GM12865 (cell line): ENCODE measurements around the gene LAX1.

Source experiments
- DNase-seq: peaks from one replicate; pipeline ENCODE4 v3.0.0; 2010; ENCODE audit warnings: low read depth
- H3K4me3 ChIP-seq: 2 replicates; pipeline ENCODE4 v1.5.1; 2011; ENCODE audit warnings: mild to moderate bottlenecking, low read depth, low read length, control low read depth
- TF ChIP-seq, protein P1 (sequence below): IDR thresholded peaks from 2 replicates; pipeline ENCODE4 v1.5.1; 2011; ENCODE audit warnings: low read length, control low read depth, low read depth, inconsistent platforms; ENCODE audit not compliant: insufficient read depth; ENCODE audit errors: missing control alignments

The LAX1 gene

GRCh38 chr1:203813581-203814341, 48.8 kb downstream of the LAX1 start:
- no peak overlapping the region for H3K4me3 ChIP-seq
- TF ChIP-seq, protein P1, sequence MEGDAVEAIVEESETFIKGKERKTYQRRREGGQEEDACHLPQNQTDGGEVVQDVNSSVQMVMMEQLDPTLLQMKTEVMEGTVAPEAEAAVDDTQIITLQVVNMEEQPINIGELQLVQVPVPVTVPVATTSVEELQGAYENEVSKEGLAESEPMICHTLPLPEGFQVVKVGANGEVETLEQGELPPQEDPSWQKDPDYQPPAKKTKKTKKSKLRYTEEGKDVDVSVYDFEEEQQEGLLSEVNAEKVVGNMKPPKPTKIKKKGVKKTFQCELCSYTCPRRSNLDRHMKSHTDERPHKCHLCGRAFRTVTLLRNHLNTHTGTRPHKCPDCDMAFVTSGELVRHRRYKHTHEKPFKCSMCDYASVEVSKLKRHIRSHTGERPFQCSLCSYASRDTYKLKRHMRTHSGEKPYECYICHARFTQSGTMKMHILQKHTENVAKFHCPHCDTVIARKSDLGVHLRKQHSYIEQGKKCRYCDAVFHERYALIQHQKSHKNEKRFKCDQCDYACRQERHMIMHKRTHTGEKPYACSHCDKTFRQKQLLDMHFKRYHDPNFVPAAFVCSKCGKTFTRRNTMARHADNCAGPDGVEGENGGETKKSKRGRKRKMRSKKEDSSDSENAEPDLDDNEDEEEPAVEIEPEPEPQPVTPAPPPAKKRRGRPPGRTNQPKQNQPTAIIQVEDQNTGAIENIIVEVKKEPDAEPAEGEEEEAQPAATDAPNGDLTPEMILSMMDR = no peak
- no peak for DNase-seq

DNA sequence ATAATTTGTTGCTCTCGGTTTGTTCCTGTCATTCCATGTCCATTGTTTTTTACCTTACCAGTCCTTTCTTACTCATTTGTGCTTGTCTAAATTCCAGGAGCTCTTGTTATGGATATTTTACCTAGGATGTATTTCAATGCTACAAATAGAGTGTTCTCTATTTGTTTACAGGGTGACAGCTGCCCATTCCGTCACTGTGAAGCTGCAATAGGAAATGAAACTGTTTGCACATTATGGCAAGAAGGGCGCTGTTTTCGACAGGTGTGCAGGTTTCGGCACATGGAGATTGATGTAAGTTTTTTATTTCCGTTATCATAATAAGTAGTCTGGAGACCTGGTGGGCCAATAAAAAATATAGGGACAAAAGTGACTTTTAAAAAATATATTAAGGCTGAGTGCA, 53.4 kb downstream of the LAX1 start:
- DNase-seq = no peak
- TF ChIP-seq, protein P1 = no peak
- H3K4me3 ChIP-seq = no peak overlapping the region

DNA sequence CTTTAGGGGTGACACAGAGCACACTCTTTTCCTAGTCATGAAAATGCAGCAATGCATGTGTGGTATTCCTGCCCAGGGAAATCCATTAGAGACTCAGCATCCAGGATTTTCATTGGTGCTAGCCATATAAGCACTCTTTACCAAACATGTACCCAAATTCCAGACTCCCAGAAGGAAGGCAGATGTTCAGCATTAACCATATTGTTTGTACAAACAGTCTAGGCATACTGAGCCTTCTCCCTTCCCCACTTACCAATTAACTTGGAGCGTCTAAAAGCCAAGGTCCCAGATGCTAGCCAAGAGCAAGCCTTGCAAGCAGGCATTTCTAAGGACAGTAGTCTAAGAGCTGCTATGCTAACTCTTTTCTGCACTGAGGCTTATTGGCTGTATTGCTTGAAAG, 58.3 kb downstream of the LAX1 start:
- TF ChIP-seq, protein P1 = no peak
- no peak for DNase-seq
- H3K4me3 ChIP-seq = no peak overlapping the region
